GM12878 (cell line): ENCODE results near the gene AGMAT. TPM values are rescaled to one million over a fixed set of nuclear protein-coding genes. Genes with fewer than 3 reads are reported as not detected.

Experiments used
- ATAC-seq: fragments of 200-7000 bp; cut with Tn5 transposase; 3 replicates; pipeline ENCODE4 v1.9.1; 2020; ENCODE audit warnings: mild to moderate bottlenecking, moderate library complexity
- BruUV-seq: library from RNA; stranded (reverse); fragments of 400-500 nt; replicated peaks from 2 replicates; lab custom pipeline; 2021; lab: Mats Ljungman, UMichigan
- CTCF ChIA-PET: fragments of 300-600 bp; sonication (Branson Sonifier 250); formaldehyde crosslinking; extraction: SDS; loops from one replicate; lab custom pipeline; 2021; ENCODE audit warnings: inconsistent platforms; lab: Yijun Ruan, JAX
- POLR2A ChIA-PET: fragments of 350-600 bp; formaldehyde crosslinking; extraction: SDS; loops from one replicate; lab custom pipeline; 2021; ENCODE audit warnings: inconsistent platforms; lab: Charles Lee
- RAD21 ChIA-PET: fragments of 300-600 bp; sonication (Branson Sonifier 250); formaldehyde crosslinking; loops from one replicate; lab custom pipeline; 2023; ENCODE audit warnings: antibody characterized with exemption; ENCODE audit not compliant: unreplicated experiment; lab: Charles Lee
- SMC1A ChIA-PET: fragments of 300-600 bp; sonication (Branson Sonifier 250); formaldehyde crosslinking; loops from one replicate; lab custom pipeline; 2023; ENCODE audit not compliant: unreplicated experiment, uncharacterized antibody; lab: Charles Lee
- DNase-seq: peaks from one replicate; pipeline ENCODE4 v3.0.0-alpha.2; 2011; ENCODE audit warnings: low read depth, low spot score
- FAIRE-seq: peaks from 3 replicates; lab custom pipeline; 2011; peaks lifted over from hg19 to GRCh38; lab: Jason Lieb, UNC
- H2AFZ ChIP-seq: 2 replicates; pipeline ENCODE4 v1.6.0; 2011; ENCODE audit warnings: low read depth, low read length, control low read depth; ENCODE audit not compliant: control insufficient read depth
- H3K27ac ChIP-seq: 2 replicates; pipeline ENCODE4 v1.5.1; 2011; ENCODE audit warnings: control low read depth; ENCODE audit not compliant: control insufficient read depth, insufficient read depth
- H3K27me3 ChIP-seq, 2 experiments: replicated peaks in 1 of 2; 2 replicates each; pipeline versions ENCODE4 v1.6.0 to v1.6.1; 2011; ENCODE audit warnings: low read length in 1 of 2; ENCODE audit not compliant: control insufficient read depth in 2 of 2, insufficient read depth in 2 of 2
- H3K36me3 ChIP-seq, 2 experiments: 2 replicates each; pipeline ENCODE4 v1.5.1; 2011; ENCODE audit warnings: low read length in 1 of 2; ENCODE audit not compliant: control insufficient read depth in 2 of 2, insufficient read depth in 2 of 2
- H3K4me1 ChIP-seq: 2 replicates; pipeline ENCODE4 v1.6.1; 2011; ENCODE audit warnings: mild to moderate bottlenecking, low read length, moderate library complexity, mixed read lengths; ENCODE audit not compliant: control insufficient read depth, insufficient read depth
- H3K4me2 ChIP-seq: 2 replicates; pipeline ENCODE4 v1.6.0; 2011; ENCODE audit warnings: control low read depth; ENCODE audit not compliant: control insufficient read depth, insufficient read depth
- H3K4me3 ChIP-seq: fragments of 200-600 bp; sonication (generic); 2 replicates; pipeline ENCODE4 v1.5.1; 2016
- H3K79me2 ChIP-seq: 2 replicates; pipeline ENCODE4 v1.6.0; 2011; ENCODE audit warnings: low read length; ENCODE audit not compliant: control insufficient read depth, insufficient read depth
- H3K9ac ChIP-seq: 2 replicates; pipeline ENCODE4 v1.8.0; 2011; ENCODE audit warnings: low read length, control low read depth, mixed read lengths; ENCODE audit not compliant: control insufficient read depth, insufficient read depth
- H3K9me3 ChIP-seq: replicated peaks from 3 replicates; pipeline ENCODE4 v1.5.1; 2011; ENCODE audit warnings: mild to moderate bottlenecking, low read length; ENCODE audit not compliant: control insufficient read depth, insufficient read depth
- H4K20me1 ChIP-seq: 2 replicates; pipeline ENCODE4 v1.6.0; 2011; ENCODE audit not compliant: control insufficient read depth, insufficient read depth
- BHLHE40 ChIP-seq, 2 experiments: fragments of 450-650 bp in 1 of 2; IDR thresholded peaks; 2 replicates each; pipeline ENCODE4 v1.6.1; 2011 to 2017; ENCODE audit warnings: low read depth in 2 of 2, borderline replicate concordance in 1 of 2, improper control_type of control experiment in 1 of 2, low read length in 1 of 2, mild to moderate bottlenecking in 1 of 2
- CREM ChIP-seq: IDR thresholded peaks from 2 replicates; pipeline ENCODE4 v1.6.1; 2014; ENCODE audit warnings: antibody characterized with exemption, low read depth
- KLF5 ChIP-seq: fragments of 450-650 bp; IDR thresholded peaks from 2 replicates; pipeline ENCODE4 v1.6.1; 2014; ENCODE audit warnings: mild to moderate bottlenecking; ENCODE audit not compliant: partially characterized antibody
- MTA2 ChIP-seq: fragments of 450-650 bp; IDR thresholded peaks from 2 replicates; pipeline ENCODE4 v1.6.1; 2016; ENCODE audit warnings: low read depth, mild to moderate bottlenecking, moderate library complexity
- NR2F1 ChIP-seq: fragments of 450-650 bp; conservative IDR thresholded peaks from 2 replicates; pipeline ENCODE4 v1.6.1; 2017; ENCODE audit warnings: mild to moderate bottlenecking
- PML ChIP-seq: IDR thresholded peaks from 2 replicates; pipeline ENCODE4 v1.6.1; 2012; ENCODE audit warnings: low read length, inconsistent platforms
- RAD51 ChIP-seq: fragments of 450-650 bp; IDR thresholded peaks from 2 replicates; pipeline ENCODE4 v1.6.1; 2016; ENCODE audit warnings: moderate library complexity, mild to moderate bottlenecking, inconsistent platforms
- SRF ChIP-seq, 2 experiments: IDR thresholded peaks; 2 replicates each; pipeline ENCODE4 v1.6.1; 2011; ENCODE audit warnings: low read depth in 2 of 2, low read length in 2 of 2, mild to moderate bottlenecking in 1 of 2, moderate library complexity in 1 of 2
- TCF12 ChIP-seq: IDR thresholded peaks from 2 replicates; pipeline ENCODE4 v1.6.1; 2011; ENCODE audit warnings: low read depth, mild to moderate bottlenecking, low read length
- WGBS: methylation state at CpG from one replicate; pipeline ENCODE4 v1.1.6; 2016; ENCODE audit warnings: low lambda C conversion rate; ENCODE audit not compliant: insufficient replicate concordance, insufficient coverage; ENCODE audit errors: missing lambda C conversion rate; 5-methylcytosine and 5-hydroxymethylcytosine counted together
- in situ Hi-C: fragments of 300-500 bp; cut with MboI; formaldehyde crosslinking; loops from 9 replicates; pipeline ENCODE4 v1.14.3; 2018; ENCODE audit warnings: mixed read lengths
- intact Hi-C: fragments of 100-400 bp; cut with micrococcal nuclease; formaldehyde crosslinking; loops from one replicate; pipeline ENCODE4 v1.14.2; 2022; ENCODE audit not compliant: unreplicated experiment
- polyA plus RNA-seq, 11 experiments: library from polyadenylated mRNA; depleted of rRNA in 4 of 11; unstranded in 6 of 11; stranded (reverse) in 5 of 11; fragments of >200 nt; fragmentation: Nextera tagmentation in 4 of 11; fragmentation: Illumina TruSeq in 1 of 11; extraction: Ambion mirVana in 4 of 11; extraction: Trizol in 1 of 11; gene quantifications; 1 replicate in 1 of 11; 2 replicates in 10 of 11; pipeline versions ENCODE4 v1.2.1 to v1.2.3, GENCODE V29; 2011 to 2016; ENCODE audit warnings: inconsistent platforms in 2 of 11, missing spikeins in 2 of 11, low read depth in 1 of 11
- total RNA-seq, 4 experiments: library from RNA; depleted of rRNA in 3 of 4; stranded (reverse); fragments of >200 nt in 3 of 4; fragmentation: Illumina TruSeq in 1 of 4; extraction: Trizol in 1 of 4; gene quantifications; 2 replicates each; pipeline versions ENCODE4 v1.2.1 to v1.2.3, GENCODE V29; 2013 to 2021
- TF ChIP-seq, protein P1 (sequence below): fragments of 450-650 bp; conservative IDR thresholded peaks from 2 replicates; pipeline ENCODE4 v1.6.1; 2017; ENCODE audit warnings: mild to moderate bottlenecking, moderate library complexity
- TF ChIP-seq, protein P2 (sequence below): fragments of 150-350 bp; IDR thresholded peaks from 2 replicates; pipeline ENCODE4 v1.6.1; 2016; ENCODE audit warnings: low read depth, low read length
- TF ChIP-seq, protein P3 (sequence below): fragments of 450-650 bp; formaldehyde crosslinking; IDR thresholded peaks from 2 replicates; pipeline ENCODE4 v1.4.0; 2020; ENCODE audit warnings: mild to moderate bottlenecking, moderate library complexity

Gene AGMAT
- total and polyA plus RNA-seq, 10 of the 15 experiments (the other 5 are each of a cell fraction or from before 2014, with no cell fraction given): 0.47 to 7.9 (median 4.7) TPM

DNA sequence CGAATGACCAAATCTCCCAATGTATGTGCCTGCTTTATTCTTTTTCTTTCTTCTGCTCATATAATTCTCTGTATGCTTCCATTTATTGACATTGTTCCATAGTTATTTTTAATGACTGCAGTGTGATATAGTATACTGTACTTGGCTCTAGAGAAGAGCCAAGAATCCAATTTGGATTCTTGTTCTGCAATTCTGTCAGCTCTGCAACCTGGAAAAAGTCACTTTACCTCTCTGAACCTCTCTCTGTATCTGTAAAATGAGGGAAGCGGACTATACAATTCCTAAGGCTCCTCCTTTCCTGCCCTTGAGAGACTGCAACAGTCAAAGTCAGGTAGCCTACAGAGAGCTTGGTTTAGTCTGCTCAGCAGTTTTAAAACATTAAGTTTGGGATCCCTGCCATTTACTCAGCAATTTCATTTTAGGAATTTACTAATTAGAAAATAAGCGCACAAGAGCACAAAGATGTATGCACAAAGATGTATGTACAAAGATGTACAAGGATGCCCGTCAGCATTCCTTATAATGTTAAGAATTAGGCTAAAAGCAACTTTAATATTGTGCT lies 43.5 kb downstream of the AGMAT start:
- DNase-seq (no peak), ATAC-seq (no peak), FAIRE-seq (no peak)
- RAD21 ChIA-PET: no interaction called here
- Histone ChIP-seq H3K4me1 (no peaks in the 10 kb centered on the region), H3K9ac (no peak overlapping the region), H2AFZ (no peak overlapping the region), H3K27ac (no peak overlapping the region), H3K4me2 (no peak overlapping the region), H3K36me3 (peaks cover 0 to 25% of the 10 kb centered on the region in 2 experiments; a peak in 3 of 4 replicates), H4K20me1 (no peaks in the 10 kb centered on the region), H3K27me3 (no peaks in the 10 kb centered on the region), H3K79me2 (no peaks in the 10 kb centered on the region), H3K4me3 (no peak overlapping the region), H3K9me3 (no peaks in the 10 kb centered on the region)
- TF ChIP-seq, protein P1, sequence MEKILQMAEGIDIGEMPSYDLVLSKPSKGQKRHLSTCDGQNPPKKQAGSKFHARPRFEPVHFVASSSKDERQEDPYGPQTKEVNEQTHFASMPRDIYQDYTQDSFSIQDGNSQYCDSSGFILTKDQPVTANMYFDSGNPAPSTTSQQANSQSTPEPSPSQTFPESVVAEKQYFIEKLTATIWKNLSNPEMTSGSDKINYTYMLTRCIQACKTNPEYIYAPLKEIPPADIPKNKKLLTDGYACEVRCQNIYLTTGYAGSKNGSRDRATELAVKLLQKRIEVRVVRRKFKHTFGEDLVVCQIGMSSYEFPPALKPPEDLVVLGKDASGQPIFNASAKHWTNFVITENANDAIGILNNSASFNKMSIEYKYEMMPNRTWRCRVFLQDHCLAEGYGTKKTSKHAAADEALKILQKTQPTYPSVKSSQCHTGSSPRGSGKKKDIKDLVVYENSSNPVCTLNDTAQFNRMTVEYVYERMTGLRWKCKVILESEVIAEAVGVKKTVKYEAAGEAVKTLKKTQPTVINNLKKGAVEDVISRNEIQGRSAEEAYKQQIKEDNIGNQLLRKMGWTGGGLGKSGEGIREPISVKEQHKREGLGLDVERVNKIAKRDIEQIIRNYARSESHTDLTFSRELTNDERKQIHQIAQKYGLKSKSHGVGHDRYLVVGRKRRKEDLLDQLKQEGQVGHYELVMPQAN: no peak
- TF ChIP-seq PML (no peak), MTA2 (no peak), RAD51 (no peak), NR2F1 (no peak), TCF12 (no peak), KLF5 (no peak), SRF (IDR thresholded peaks at IDR 0.05; ENCODE audit: low read depth in 2 of 2, low read length in 2 of 2) (no peak), BHLHE40 (IDR thresholded peaks at IDR 0.05; ENCODE audit: borderline replicate concordance in 1 of 2, low read depth in 2 of 2, low read length in 1 of 2) (no peak), CREM (no peak)
- TF ChIP-seq, protein P2, sequence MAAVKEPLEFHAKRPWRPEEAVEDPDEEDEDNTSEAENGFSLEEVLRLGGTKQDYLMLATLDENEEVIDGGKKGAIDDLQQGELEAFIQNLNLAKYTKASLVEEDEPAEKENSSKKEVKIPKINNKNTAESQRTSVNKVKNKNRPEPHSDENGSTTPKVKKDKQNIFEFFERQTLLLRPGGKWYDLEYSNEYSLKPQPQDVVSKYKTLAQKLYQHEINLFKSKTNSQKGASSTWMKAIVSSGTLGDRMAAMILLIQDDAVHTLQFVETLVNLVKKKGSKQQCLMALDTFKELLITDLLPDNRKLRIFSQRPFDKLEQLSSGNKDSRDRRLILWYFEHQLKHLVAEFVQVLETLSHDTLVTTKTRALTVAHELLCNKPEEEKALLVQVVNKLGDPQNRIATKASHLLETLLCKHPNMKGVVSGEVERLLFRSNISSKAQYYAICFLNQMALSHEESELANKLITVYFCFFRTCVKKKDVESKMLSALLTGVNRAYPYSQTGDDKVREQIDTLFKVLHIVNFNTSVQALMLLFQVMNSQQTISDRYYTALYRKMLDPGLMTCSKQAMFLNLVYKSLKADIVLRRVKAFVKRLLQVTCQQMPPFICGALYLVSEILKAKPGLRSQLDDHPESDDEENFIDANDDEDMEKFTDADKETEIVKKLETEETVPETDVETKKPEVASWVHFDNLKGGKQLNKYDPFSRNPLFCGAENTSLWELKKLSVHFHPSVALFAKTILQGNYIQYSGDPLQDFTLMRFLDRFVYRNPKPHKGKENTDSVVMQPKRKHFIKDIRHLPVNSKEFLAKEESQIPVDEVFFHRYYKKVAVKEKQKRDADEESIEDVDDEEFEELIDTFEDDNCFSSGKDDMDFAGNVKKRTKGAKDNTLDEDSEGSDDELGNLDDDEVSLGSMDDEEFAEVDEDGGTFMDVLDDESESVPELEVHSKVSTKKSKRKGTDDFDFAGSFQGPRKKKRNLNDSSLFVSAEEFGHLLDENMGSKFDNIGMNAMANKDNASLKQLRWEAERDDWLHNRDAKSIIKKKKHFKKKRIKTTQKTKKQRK: no peak
- TF ChIP-seq, protein P3, sequence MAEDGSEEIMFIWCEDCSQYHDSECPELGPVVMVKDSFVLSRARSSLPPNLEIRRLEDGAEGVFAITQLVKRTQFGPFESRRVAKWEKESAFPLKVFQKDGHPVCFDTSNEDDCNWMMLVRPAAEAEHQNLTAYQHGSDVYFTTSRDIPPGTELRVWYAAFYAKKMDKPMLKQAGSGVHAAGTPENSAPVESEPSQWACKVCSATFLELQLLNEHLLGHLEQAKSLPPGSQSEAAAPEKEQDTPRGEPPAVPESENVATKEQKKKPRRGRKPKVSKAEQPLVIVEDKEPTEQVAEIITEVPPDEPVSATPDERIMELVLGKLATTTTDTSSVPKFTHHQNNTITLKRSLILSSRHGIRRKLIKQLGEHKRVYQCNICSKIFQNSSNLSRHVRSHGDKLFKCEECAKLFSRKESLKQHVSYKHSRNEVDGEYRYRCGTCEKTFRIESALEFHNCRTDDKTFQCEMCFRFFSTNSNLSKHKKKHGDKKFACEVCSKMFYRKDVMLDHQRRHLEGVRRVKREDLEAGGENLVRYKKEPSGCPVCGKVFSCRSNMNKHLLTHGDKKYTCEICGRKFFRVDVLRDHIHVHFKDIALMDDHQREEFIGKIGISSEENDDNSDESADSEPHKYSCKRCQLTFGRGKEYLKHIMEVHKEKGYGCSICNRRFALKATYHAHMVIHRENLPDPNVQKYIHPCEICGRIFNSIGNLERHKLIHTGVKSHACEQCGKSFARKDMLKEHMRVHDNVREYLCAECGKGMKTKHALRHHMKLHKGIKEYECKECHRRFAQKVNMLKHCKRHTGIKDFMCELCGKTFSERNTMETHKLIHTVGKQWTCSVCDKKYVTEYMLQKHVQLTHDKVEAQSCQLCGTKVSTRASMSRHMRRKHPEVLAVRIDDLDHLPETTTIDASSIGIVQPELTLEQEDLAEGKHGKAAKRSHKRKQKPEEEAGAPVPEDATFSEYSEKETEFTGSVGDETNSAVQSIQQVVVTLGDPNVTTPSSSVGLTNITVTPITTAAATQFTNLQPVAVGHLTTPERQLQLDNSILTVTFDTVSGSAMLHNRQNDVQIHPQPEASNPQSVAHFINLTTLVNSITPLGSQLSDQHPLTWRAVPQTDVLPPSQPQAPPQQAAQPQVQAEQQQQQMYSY (CRISPR knock-in tag): no peak
- SMC1A ChIA-PET: interaction anchor here (0.6 to 1.1 kb wide), 2 partner anchors 13 to 14 kb away, joined by 3 to 5 read pairs; partner anchors contain the start of gene DNAJC16
- CTCF ChIA-PET: no interaction called here
- POLR2A ChIA-PET: no interaction called here
- BruUV-seq: no TSS peak
- intact Hi-C loops (no loop called here), in situ Hi-C loops (no loop called here)
- 96% methylated on average over 4 of the region's 4 CpGs for WGBS
